ENCODE measurements around the gene TIMM22.

- TF ChIP-seq CTCF (IDR thresholded peaks at IDR 0.05) (no peak), EZH2 (IDR thresholded peaks at IDR 0.05; ENCODE audit: borderline replicate concordance, insufficient read depth, low read depth, low read length, poor library complexity, severe bottlenecking) (no peak)
Measured at GRCh38 chr17:988561-988960, 8.4 kb upstream of the TIMM22 start.
